T47D (cell line): Measurements from ENCODE around the gene AASS.
A peak's percentile ranks its signal among the peaks of the same experiment; 100 is the strongest.

Experiments
- DNase-seq, 2 experiments: peaks; one replicate each; pipeline versions ENCODE4 v3.0.0 to v3.0.0-alpha.2; 2011 to 2012; ENCODE audit warnings: low read depth in 1 of 2, low spot score in 1 of 2
- JUND ChIP-seq: IDR thresholded peaks from 2 replicates; pipeline ENCODE4 v1.6.1; 2012; ENCODE audit warnings: low read depth
- in situ Hi-C: cut with HindIII; loops from 2 replicates; pipeline ENCODE4 v1.10.0; 2016; ENCODE audit warnings: low sequenced_read_pairs, low pct_unique_long_range_greater_than_20kb

The AASS gene

DNA sequence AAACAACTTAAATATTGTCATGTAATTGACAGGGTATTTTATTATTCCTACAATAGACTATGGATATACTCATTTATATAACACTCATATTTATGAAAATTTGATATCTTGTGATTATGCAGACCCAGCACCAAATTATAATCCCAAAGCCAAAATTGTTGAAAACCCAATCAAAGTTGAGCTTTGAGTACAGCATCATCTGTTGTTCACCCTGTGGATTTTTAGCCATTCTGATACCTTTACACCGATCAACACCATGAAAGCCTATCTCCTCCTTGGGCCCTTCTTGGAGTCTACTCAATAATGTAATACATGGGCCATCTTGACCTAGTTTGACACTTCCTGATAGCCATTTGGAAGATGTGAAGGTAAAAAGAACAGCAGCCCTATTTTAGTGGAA, 49.5 kb downstream of the AASS start:
- in situ Hi-C loops = no loop called here
- no peak for DNase-seq
- TF ChIP-seq JUND = no peak

DNA sequence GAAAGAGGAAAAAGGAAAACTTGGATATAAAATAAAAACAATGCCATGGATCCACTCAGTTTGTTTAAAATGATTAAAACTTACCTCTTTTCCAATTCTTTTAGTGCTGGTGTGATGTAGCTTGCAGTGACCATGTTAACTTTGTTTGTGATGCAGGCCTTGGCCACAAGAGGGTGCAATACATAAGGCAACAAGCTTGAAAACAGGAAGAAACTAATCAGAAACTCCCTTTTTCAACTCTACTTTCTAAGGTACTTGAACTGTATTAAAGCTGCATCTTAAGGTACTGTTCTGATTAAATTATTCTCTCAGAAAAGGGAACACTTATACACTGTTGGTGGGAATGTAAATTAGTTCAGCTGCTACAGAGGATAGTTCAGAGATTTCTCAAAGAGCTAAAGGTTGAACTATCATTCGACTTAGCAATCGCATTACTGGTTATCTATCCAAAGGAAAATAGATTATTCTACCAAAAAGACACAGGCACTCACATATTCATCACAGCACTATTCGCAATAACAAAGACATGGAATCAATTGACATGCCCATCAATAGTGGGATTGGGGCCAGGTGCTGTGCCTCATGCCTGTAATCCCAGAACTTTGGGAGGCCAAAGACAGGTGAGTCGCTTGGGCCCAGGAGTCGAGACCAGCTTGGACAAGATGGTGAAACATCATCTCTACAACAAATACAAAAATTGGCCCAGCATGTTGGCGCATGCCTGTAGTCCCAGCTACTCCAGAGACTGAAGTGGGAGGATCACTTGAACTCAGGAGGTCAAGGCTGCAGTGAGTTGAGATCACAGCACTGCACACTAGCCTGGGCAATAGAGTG, 50.9 kb downstream of the AASS start:
- in situ Hi-C loops = no loop called here
- peak; percentile 11 to 77 for DNase-seq
- TF ChIP-seq JUND = no peak

DNA sequence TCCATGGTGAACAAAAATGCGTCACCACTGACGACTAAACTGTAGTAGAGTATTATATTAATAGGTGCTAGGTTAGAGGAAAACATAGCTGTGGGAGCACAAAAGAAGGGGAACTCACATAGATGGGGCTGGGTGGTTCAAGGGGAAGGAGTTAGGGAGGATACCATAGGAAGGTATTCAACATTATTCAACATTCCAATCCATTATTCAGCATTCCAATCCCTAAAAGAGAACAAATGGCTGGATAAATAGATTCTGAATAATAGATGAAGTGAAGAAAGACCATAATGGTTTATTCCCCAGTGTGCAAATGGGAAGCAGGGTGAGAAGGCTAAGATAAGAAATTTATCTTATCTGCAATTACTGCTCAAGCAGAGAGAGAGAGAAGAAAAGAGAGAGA, 61.4 kb downstream of the AASS start:
- no peak for TF ChIP-seq JUND
- in situ Hi-C loops = no loop called here
- no peak for DNase-seq

DNA sequence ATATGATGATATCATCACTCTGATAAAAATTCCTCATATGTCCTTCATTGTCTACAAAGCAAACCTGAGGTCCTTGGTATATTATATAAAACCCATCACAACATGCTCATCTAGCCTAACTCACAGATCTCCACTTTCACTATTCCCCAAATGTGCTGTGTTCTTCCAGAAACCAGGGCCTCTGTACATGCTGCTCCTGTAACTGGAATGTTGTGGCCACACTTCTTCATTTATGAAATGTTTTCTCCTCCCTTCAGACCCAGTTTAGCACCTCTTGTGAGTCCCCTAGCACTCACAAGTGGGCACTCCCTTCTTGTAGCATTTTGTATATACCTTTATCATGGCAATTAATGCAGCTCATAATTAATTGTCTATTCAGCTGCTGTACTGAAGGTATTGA, 61.9 kb downstream of the AASS start:
- TF ChIP-seq JUND = no peak
- DNase-seq = no peak
- in situ Hi-C loops = no loop called here

DNA sequence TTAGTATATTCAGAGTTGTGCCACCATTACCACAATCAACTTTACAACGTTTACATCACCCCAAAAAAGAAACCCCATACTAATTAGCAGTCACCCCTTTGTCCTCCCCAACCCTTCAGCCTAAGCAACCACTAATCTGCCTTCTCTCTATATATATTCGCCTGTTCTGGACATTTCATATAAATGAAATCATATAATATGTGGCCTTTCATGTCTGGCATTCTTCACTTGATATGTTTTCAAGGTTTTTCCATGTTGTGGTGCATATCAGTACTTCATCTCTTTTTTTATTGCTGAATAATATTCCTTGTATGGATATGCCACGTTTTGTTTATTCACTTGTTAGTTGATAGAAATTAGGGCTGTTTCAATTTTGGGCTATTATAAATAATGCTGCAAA, 70.4 kb downstream of the AASS start:
- DNase-seq = no peak
- in situ Hi-C loops = no loop called here
- no peak for TF ChIP-seq JUND

DNA sequence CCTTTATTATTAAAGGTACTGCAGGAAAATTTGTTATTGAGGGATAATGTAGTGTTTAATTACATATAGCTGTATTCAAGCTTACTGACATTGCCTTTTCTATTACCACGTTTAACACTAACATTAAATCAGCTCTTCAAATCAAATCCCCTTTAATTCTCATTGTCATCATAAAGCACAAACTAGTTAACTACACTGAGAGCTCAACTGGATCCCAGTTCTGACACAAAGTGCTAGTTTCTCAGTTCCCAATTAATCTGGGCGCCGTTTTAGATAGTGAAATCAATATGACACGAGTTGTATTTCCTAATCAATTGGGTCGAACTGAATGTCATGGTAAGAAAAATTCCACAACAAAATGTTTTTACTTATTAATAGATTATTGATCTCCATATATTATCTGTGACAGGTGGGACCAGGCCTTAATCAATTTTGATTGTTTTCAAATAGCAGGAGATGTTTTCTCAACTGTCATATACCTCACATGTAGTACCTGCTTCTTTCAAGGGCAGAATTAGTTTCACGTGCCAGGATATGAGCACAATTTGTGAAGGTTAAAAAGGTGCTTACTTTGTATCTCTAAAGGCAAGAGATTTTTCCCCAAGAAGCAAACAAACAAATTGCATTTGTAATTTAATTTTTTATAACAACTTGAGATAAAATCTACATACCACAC, 71.0 kb downstream of the AASS start:
- in situ Hi-C loops = no loop called here
- TF ChIP-seq JUND = no peak

DNA sequence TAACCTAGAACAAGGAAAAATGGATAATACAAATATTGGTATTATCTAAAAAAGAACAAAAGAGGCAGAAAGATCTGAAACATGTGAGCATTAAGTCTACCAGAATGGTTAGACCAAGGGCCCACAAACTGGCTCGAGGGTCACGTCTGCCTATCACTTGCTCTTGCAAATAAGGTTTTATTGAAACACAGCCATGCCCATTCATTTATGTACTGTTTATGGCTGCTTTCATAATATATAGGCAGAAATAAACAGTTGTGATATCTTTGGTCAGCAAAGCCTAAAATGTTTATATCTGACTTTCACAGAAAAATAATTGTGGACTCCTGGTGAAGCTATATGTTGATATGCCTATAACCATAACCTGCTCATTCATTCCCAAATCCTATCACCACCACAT, 71.8 kb downstream of the AASS start:
- no peak for DNase-seq
- no peak for TF ChIP-seq JUND
- in situ Hi-C loops = no loop called here

More for the DNA sequence above, 71.0 kb downstream of the AASS start:
- DNase-seq = no peak

DNA sequence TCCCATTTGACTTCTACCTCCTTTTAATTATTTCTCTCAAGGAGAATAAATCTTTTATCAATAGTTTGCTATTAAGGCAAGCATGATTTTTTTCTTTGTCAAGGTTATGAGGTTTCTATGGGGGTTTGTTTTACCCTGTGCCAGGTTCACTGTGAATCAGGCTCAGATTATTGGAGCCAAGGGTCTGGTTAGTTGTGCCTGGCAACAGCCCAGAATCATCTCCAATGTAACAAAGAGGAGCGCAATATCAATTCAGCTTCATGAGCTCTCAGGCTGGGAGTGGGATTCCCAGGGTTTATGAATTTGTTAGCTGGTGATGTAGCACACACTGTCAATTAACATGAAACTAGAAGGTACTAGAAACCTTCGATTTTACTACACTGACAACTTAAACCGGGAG, 73.2 kb downstream of the AASS start:
- TF ChIP-seq JUND = no peak
- DNase-seq = no peak
- in situ Hi-C loops = no loop called here

DNA sequence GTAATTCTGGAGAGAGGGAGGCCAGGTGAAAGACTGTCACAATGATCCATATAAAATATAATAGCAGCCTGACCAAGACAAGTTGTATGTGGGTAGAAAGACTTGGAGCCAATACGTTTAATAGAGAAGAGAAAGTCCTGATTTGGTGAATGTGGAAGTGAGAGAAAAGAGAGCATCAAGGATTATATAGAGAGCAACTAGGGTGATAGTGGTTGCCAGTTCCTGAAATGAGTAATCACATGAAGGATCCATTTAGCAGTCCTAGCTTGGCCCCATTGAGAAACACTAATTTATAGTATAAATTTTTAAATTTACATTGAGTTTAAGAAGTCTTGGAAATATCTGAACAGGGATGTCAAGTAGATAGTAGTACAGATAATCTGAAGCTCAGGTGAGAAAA, 74.0 kb downstream of the AASS start:
- no peak for TF ChIP-seq JUND
- in situ Hi-C loops = no loop called here
- no peak for DNase-seq

DNA sequence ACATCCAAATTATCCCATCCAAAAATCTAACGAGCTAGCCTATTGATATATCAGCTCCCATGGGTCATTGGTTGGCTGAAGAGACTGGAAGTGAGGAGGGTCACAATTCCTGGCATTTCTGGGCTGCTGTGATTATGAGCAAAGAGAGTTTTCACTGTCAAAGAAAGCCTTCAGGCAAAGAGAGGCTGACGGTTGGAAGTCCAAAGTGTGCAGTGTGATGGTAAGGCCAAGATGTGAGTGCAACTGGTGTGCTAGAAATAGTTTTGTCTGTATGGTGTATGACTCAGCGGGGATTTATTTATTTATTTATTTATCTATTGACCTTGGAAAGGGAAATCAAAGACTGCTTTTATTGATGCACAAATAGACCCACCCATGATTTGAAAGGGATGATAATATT, 75.0 kb downstream of the AASS start:
- no peak for DNase-seq
- in situ Hi-C loops = no loop called here
- TF ChIP-seq JUND = no peak

DNA sequence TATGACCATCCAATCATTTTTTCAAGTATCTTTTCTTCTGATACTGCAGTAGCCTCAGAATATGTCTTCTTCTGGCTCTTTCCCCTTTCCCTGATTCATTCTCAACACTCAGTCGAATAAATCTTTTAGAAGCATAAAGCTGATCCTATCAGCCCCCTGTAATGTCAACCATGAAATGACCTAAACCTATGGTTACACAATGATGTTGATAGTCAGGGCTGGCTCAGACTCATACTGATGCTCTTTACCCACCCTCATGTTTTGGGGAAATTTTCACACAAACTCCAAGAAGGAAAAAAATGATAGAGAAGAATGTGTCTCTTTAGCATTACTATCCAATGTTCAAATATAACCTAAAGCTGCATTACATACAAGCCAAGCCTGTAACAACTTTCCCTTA, 76.0 kb downstream of the AASS start:
- no peak for DNase-seq
- no peak for TF ChIP-seq JUND
- in situ Hi-C loops = no loop called here

DNA sequence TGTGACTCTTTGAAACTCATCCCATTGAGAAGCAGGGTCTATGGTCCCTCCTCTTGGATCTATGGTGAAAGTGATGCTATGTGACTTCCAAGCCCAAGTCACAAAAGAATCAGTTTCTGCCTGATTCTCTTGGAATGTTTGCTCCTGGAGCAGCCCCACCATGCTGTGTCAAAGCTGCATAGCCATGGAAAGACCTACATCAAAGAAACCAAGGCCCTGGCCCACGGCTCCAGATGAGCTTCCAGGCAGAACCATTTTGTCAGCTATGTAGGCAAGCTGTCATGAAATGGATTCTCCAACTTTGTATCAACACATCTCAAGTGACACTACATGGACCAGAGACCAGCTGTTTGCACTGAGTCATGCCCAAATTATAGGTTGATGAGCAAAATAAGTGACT, 77.0 kb downstream of the AASS start:
- TF ChIP-seq JUND = no peak
- DNase-seq = no peak
- in situ Hi-C loops = no loop called here

DNA sequence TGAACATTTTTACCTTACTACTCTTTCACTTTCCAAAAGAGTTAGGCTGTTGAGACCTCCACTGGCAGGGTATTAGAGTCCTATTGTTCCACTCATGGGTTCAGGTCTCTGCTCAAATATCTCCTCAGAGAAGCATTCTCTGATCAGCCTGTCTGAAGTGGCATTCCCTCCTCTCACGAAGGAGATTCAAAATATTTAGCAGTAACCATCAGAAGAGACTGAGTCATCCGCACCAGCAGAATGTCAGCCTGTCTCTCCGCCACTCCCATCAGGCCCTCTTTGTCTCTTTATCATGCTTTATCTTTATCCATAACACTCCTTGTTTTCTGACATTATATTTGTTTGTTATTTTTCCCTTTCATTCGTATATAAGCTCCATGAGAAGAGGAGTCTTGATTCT, 79.1 kb downstream of the AASS start:
- no peak for TF ChIP-seq JUND
- in situ Hi-C loops = no loop called here
- DNase-seq = no peak
